ENCODE measurements around the gene ACOX2.

The ACOX2 gene

GRCh38 chr3:58536501-58537411 lies at the start of gene ACOX2:
Gene ACOX2 (minus strand): TSS chr3:58537190. CDS start chr3:58535106, 2,084 bp downstream.
- Histone ChIP-seq H3K9me3 (ENCODE audit: insufficient read depth, low read length) (no peaks in the 10 kb centered on the region), H3K4me1 (ENCODE audit: low read length) (peaks cover 6% of the 10 kb centered on the region), H3K36me3 (replicated peaks; ENCODE audit: low read depth, low read length) (no peaks in the 10 kb centered on the region), H3K79me2 (ENCODE audit: low read length) (no peaks in the 10 kb centered on the region), H3K27me3 (ENCODE audit: low read depth, low read length) (no peaks in the 10 kb centered on the region), H3K4me2 (ENCODE audit: low read length) (no peak within 1 kb of the TSS), H3K27ac (ENCODE audit: low read length) (no peak within 1 kb of the TSS), H4K20me1 (ENCODE audit: insufficient read depth, low read length) (no peaks in the 10 kb centered on the region), H3K9ac (ENCODE audit: low read length) (no peak within 1 kb of the TSS), H2AFZ (ENCODE audit: low read depth, low read length) (no peak within 1 kb of the TSS), H3K4me3 (ENCODE audit: low read length) (no peak within 1 kb of the TSS)
- TF ChIP-seq CTCF (IDR thresholded peaks at IDR 0.05; ENCODE audit: low read depth, low read length) (no peak), EZH2phosphoT487 (IDR thresholded peaks at IDR 0.05; ENCODE audit: low read depth) (no peak)

- TF ChIP-seq EZH2phosphoT487 (IDR thresholded peaks at IDR 0.05; ENCODE audit: low read depth): no peak
- TF ChIP-seq CTCF (IDR thresholded peaks at IDR 0.05; ENCODE audit: low read depth, low read length): no peak
- Histone ChIP-seq H3K4me1 (ENCODE audit: low read length) (no peaks in the 10 kb centered on the region; the same call in 1 of the 2 replicates), H3K27ac (ENCODE audit: low read length) (no peak overlapping the region), H3K4me2 (ENCODE audit: low read length) (no peak overlapping the region), H3K79me2 (ENCODE audit: low read length) (no peaks in the 10 kb centered on the region), H3K36me3 (replicated peaks; ENCODE audit: low read depth, low read length) (no peaks in the 10 kb centered on the region), H4K20me1 (ENCODE audit: insufficient read depth, low read length) (0 out of 2 replicates have a peak, but pooled peaks cover 6% of the 10 kb centered on the region), H3K4me3 (ENCODE audit: low read length) (no peak overlapping the region), H3K9ac (ENCODE audit: low read length) (no peak overlapping the region), H3K9me3 (ENCODE audit: insufficient read depth, low read length) (no peaks in the 10 kb centered on the region), H3K27me3 (ENCODE audit: low read depth, low read length) (no peaks in the 10 kb centered on the region), H2AFZ (ENCODE audit: low read depth, low read length) (no peak overlapping the region)
Observed at GRCh38 chr3:58585994-58586393, 49.0 kb upstream of the ACOX2 start.

- Histone ChIP-seq H3K9ac (ENCODE audit: low read length) (no peak overlapping the region), H3K9me3 (ENCODE audit: insufficient read depth, low read length) (no peaks in the 10 kb centered on the region), H2AFZ (ENCODE audit: low read depth, low read length) (no peak overlapping the region), H3K4me1 (ENCODE audit: low read length) (no peaks in the 10 kb centered on the region; the same call in 1 of the 2 replicates), H3K4me2 (ENCODE audit: low read length) (no peak overlapping the region), H4K20me1 (ENCODE audit: insufficient read depth, low read length) (0 out of 2 replicates have a peak, but pooled peaks cover 6% of the 10 kb centered on the region), H3K27me3 (ENCODE audit: low read depth, low read length) (no peaks in the 10 kb centered on the region), H3K27ac (ENCODE audit: low read length) (no peak overlapping the region), H3K79me2 (ENCODE audit: low read length) (no peaks in the 10 kb centered on the region), H3K36me3 (replicated peaks; ENCODE audit: low read depth, low read length) (no peaks in the 10 kb centered on the region), H3K4me3 (ENCODE audit: low read length) (no peak overlapping the region)
- TF ChIP-seq CTCF (IDR thresholded peaks at IDR 0.05; ENCODE audit: low read depth, low read length): no peak
- TF ChIP-seq EZH2phosphoT487 (IDR thresholded peaks at IDR 0.05; ENCODE audit: low read depth): no peak
Observed at GRCh38 chr3:58585005-58585786, 48.2 kb upstream of the ACOX2 start.

- TF ChIP-seq CTCF (IDR thresholded peaks at IDR 0.05; ENCODE audit: low read depth, low read length) (no peak), EZH2phosphoT487 (IDR thresholded peaks at IDR 0.05; ENCODE audit: low read depth) (no peak)
- Histone ChIP-seq H3K4me2 (ENCODE audit: low read length) (no peak overlapping the region), H4K20me1 (ENCODE audit: insufficient read depth, low read length) (0 out of 2 replicates have a peak, but pooled peaks cover 6% of the 10 kb centered on the region), H3K9me3 (ENCODE audit: insufficient read depth, low read length) (no peaks in the 10 kb centered on the region), H3K9ac (ENCODE audit: low read length) (no peak overlapping the region), H3K27ac (ENCODE audit: low read length) (no peak overlapping the region), H3K79me2 (ENCODE audit: low read length) (no peaks in the 10 kb centered on the region), H3K36me3 (replicated peaks; ENCODE audit: low read depth, low read length) (no peaks in the 10 kb centered on the region), H2AFZ (ENCODE audit: low read depth, low read length) (no peak overlapping the region), H3K4me1 (ENCODE audit: low read length) (no peaks in the 10 kb centered on the region; the same call in 1 of the 2 replicates), H3K4me3 (ENCODE audit: low read length) (no peak overlapping the region), H3K27me3 (ENCODE audit: low read depth, low read length) (no peaks in the 10 kb centered on the region)
Observed at GRCh38 chr3:58584690-58585004, 47.7 kb upstream of the ACOX2 start.

Data from OCI-LY3 (cell line).